HL-60 (cell line): ENCODE measurements around the gene EBPL.
"Not testable (repeated sequence)": the region's sequence is repeated elsewhere in the genome, so short reads cannot be mapped to it uniquely, and the experiment has no call there.

Experiments used
- DNase-seq, 2 experiments: peaks; one replicate each; pipeline ENCODE4 v3.0.0-alpha.2; 2010 to 2020; ENCODE audit warnings: low read depth in 1 of 2, low spot score in 1 of 2
- H3K27ac ChIP-seq: fragments of 250-450 bp; sonication (Bioruptor Pico); replicated peaks from 2 replicates; pipeline ENCODE4 v1.5.1; 2020; ENCODE audit warnings: mild to moderate bottlenecking, moderate library complexity
- H3K27me3 ChIP-seq: fragments of 250-450 bp; sonication (Bioruptor Pico); 2 replicates; pipeline ENCODE4 v1.5.1; 2021; ENCODE audit warnings: mild to moderate bottlenecking, moderate library complexity; ENCODE audit not compliant: insufficient read depth, poor library complexity, severe bottlenecking
- H3K4me3 ChIP-seq: replicated peaks from 2 replicates; pipeline ENCODE4 v1.5.1; 2011; ENCODE audit warnings: mild to moderate bottlenecking, control low read depth, low read length; ENCODE audit not compliant: insufficient read depth
- GABPA ChIP-seq: IDR thresholded peaks from 2 replicates; pipeline ENCODE4 v1.6.1; 2012; ENCODE audit warnings: low read depth
- POLR2AphosphoS5 ChIP-seq: IDR thresholded peaks from 2 replicates; pipeline ENCODE4 v1.6.1; 2012; ENCODE audit warnings: low read depth
- SPI1 ChIP-seq: IDR thresholded peaks from 2 replicates; pipeline ENCODE4 v1.6.1; 2012; ENCODE audit warnings: low read depth, mild to moderate bottlenecking, borderline replicate concordance
- TF ChIP-seq, protein P1 (sequence below): IDR thresholded peaks from 2 replicates; pipeline ENCODE4 v1.6.1; 2012; ENCODE audit warnings: low read depth; ENCODE audit not compliant: insufficient replicate concordance
- TF ChIP-seq, protein P2 (sequence below): IDR thresholded peaks from one replicate; pipeline ENCODE4 v1.5.1; 2011; ENCODE audit warnings: low read length, control low read depth, inconsistent platforms; ENCODE audit not compliant: insufficient read depth

EBPL gene

DNA sequence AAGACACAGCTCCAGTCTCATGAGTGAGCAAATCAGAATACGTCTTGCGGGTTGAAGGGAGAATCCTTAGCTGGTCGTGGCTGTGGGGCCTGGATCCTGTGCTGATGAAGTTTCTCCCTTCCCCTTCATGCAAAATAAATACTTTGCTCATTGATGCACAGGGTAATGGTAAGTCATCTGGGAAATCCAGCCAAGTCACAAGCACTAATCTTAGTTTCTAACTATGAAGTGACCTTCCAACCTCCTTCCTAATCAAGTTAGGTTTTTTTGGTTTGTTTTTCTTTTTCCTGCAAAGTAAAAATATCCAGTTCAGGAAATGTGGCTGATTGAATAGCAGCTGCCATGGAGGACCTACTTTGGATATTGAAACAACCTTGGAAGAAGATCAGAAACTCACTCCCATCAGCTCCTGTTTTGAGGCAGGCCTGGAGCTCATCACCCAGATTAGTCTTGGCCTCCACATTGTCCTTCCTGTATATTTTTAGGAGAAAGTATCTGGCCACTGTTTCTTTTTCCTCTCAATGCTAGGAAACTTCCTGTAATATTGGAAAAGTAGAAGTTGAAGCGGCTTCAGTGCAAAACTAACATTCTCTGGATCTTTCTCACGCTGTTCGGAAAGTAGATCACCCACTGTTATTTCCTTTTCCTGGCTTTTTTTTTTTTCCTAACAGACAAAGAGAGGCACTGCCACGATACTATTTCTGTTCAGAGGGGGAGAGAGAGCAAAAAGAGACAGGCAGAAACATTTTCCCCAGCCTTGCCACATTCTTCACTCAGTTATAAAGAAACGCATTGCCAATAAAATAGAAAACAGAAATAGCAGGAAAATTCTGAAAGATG lies 75.2 kb downstream of the EBPL start:
- H3K27ac ChIP-seq = no peak overlapping the region
- TF ChIP-seq, protein P1, sequence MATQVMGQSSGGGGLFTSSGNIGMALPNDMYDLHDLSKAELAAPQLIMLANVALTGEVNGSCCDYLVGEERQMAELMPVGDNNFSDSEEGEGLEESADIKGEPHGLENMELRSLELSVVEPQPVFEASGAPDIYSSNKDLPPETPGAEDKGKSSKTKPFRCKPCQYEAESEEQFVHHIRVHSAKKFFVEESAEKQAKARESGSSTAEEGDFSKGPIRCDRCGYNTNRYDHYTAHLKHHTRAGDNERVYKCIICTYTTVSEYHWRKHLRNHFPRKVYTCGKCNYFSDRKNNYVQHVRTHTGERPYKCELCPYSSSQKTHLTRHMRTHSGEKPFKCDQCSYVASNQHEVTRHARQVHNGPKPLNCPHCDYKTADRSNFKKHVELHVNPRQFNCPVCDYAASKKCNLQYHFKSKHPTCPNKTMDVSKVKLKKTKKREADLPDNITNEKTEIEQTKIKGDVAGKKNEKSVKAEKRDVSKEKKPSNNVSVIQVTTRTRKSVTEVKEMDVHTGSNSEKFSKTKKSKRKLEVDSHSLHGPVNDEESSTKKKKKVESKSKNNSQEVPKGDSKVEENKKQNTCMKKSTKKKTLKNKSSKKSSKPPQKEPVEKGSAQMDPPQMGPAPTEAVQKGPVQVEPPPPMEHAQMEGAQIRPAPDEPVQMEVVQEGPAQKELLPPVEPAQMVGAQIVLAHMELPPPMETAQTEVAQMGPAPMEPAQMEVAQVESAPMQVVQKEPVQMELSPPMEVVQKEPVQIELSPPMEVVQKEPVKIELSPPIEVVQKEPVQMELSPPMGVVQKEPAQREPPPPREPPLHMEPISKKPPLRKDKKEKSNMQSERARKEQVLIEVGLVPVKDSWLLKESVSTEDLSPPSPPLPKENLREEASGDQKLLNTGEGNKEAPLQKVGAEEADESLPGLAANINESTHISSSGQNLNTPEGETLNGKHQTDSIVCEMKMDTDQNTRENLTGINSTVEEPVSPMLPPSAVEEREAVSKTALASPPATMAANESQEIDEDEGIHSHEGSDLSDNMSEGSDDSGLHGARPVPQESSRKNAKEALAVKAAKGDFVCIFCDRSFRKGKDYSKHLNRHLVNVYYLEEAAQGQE = no peak
- TF ChIP-seq SPI1 (no peak), POLR2AphosphoS5 (no peak), GABPA (no peak)
- TF ChIP-seq, protein P2, sequence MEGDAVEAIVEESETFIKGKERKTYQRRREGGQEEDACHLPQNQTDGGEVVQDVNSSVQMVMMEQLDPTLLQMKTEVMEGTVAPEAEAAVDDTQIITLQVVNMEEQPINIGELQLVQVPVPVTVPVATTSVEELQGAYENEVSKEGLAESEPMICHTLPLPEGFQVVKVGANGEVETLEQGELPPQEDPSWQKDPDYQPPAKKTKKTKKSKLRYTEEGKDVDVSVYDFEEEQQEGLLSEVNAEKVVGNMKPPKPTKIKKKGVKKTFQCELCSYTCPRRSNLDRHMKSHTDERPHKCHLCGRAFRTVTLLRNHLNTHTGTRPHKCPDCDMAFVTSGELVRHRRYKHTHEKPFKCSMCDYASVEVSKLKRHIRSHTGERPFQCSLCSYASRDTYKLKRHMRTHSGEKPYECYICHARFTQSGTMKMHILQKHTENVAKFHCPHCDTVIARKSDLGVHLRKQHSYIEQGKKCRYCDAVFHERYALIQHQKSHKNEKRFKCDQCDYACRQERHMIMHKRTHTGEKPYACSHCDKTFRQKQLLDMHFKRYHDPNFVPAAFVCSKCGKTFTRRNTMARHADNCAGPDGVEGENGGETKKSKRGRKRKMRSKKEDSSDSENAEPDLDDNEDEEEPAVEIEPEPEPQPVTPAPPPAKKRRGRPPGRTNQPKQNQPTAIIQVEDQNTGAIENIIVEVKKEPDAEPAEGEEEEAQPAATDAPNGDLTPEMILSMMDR = no peak
- DNase-seq = no peak
- no peak overlapping the region for H3K4me3 ChIP-seq
- no peaks in the 10 kb centered on the region for H3K27me3 ChIP-seq

DNA sequence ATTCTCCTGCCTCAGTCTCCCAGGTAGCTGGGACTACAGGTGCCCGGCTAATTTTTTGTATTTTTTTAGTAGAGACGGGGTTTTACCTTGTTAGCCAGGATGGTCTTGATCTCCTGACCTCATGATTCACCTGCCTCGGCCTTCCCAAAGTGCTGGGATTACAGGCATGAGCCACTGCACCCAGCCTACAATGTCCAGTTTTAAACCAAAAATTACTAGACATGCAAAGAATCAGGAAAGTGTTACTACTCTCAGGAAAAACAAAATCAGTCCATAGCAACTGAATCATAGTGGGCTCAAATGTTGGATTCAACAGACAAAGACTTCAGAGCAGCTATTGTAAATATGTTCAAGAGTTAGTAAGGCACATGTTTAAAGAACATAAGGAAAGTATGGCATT lies 79.2 kb downstream of the EBPL start:
- H3K27ac ChIP-seq, H3K27me3 ChIP-seq, DNase-seq, H3K4me3 ChIP-seq: not testable (repeated sequence)
